ENCODE results near the gene NOD2. TPM values are rescaled to one million over a fixed set of nuclear protein-coding genes. Genes with fewer than 3 reads are reported as not detected.

NOD2 gene
- total RNA-seq, 1 experiment from 2014 or later, result 0.17 TPM

DNA sequence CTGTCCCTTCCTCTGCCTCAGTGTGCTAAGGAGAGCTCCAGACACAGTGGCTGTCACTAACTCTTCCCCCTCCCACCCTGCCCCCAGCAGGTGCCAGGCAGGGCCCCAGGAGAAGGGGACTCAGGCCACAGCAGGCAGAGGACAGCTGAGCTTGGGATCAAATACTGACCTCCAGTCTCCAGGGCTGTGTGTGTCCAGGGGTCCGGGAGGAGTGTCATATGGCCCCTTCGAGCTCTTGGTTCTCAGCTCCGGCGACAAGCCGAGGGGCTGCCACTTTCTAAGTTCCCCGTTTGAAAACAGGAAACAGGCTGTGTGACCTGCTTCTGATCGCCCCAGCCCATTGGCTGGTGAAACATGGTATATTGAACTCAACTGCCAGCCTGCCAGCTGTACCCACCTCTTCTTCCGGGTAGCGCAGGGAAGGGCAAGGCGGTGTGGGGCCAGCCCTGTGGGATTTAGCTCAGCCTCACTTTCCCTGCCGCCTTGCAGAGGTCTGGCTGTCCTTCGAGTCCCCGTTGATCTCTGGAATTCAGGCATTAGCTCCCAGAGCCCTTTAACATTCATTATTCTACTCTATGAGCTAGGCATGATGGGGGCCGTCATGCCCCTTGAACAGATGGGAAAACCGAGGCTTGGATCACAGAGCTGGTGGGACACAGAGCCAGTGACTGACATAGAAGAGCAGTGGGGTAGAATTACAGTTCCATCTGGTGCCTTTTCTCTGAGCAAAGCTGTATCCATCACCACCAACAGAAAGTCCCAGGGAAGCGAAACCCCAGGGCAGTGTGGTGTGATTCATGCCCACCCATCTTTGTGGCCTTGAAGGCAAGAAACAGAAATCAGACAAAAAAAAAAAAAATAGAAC lies 12.2 kb upstream of the NOD2 start, which contains the start of gene SNX20:
SNX20 (minus strand) TSS at position 292 of the 865 bp plus-strand sequence. CDS start 3,786 bp downstream, outside the sequence.
- peaks cover 2% of the 10 kb centered on the region for H3K27me3 Mint-ChIP-seq (ENCODE audit: low read depth)
- no peak within 1 kb of the TSS for H3K27ac ChIP-seq (ENCODE audit: insufficient read length, low read depth, low read length)
- H3K79me2 ChIP-seq (ENCODE audit: insufficient read depth, low read length), result no peaks in the 10 kb centered on the region
- no peak within 1 kb of the TSS for H3K14ac ChIP-seq (ENCODE audit: insufficient read depth, low read length)
- no peaks in the 10 kb centered on the region for H3K27me3 ChIP-seq (ENCODE audit: insufficient read depth, low read length)
- no peak within 1 kb of the TSS for H2AK5ac ChIP-seq (ENCODE audit: insufficient read length, low read length)
- H2BK20ac ChIP-seq (ENCODE audit: low read depth, low read length, poor library complexity, severe bottlenecking), result no peak within 1 kb of the TSS
- H2BK12ac ChIP-seq (ENCODE audit: insufficient read length, low read depth, low read length), result no peak within 1 kb of the TSS
- no peaks in the 10 kb centered on the region for H3K4me1 ChIP-seq (ENCODE audit: insufficient read depth, low read length)
- WGBS (ENCODE audit: extremely low coverage, insufficient read length, low lambda C conversion rate), result no CpG with 5 or more reads among the region's 16 CpGs
- no peak within 1 kb of the TSS for H3K18ac ChIP-seq (ENCODE audit: insufficient read length, low read depth, low read length)
- H3K9ac ChIP-seq (ENCODE audit: extremely low read depth, insufficient read length, low read length), result no peak within 1 kb of the TSS
- H2AFZ ChIP-seq (ENCODE audit: low read length), result no peak within 1 kb of the TSS
- no peak within 1 kb of the TSS for H3T11ph ChIP-seq (ENCODE audit: low read length)
- H3K23ac ChIP-seq (ENCODE audit: insufficient read length, low read depth, low read length), result no peak within 1 kb of the TSS
- H4K5ac ChIP-seq (ENCODE audit: insufficient read length, low read depth, low read length), result no peak within 1 kb of the TSS
- H2BK15ac ChIP-seq (ENCODE audit: low read depth, low read length), result no peak within 1 kb of the TSS
- no peak within 1 kb of the TSS for H3K4ac ChIP-seq (ENCODE audit: low read depth, low read length)
- H3K56ac ChIP-seq (ENCODE audit: insufficient read length, low read depth, low read length), result no peak within 1 kb of the TSS
- DNase-seq, result no peak
- no peak within 1 kb of the TSS for H3K4me3 Mint-ChIP-seq
- H3K9me3 Mint-ChIP-seq, result no peaks in the 10 kb centered on the region
- H4K91ac ChIP-seq (ENCODE audit: insufficient read length, low read depth, low read length), result no peak within 1 kb of the TSS
- H3K36me3 Mint-ChIP-seq (ENCODE audit: insufficient read depth in 1 of 3, low read depth in 3 of 3), result no peaks in the 10 kb centered on the region
- H2BK5ac ChIP-seq (ENCODE audit: insufficient read length, low read length), result no peak within 1 kb of the TSS
- H3K4me1 Mint-ChIP-seq, result no peaks in the 10 kb centered on the region
- no peak within 1 kb of the TSS for H2BK120ac ChIP-seq (ENCODE audit: low read depth, low read length, poor library complexity, severe bottlenecking)
- H3K27ac Mint-ChIP-seq, result no peak within 1 kb of the TSS; a peak in 1 of 7 replicates
- no peak within 1 kb of the TSS for H4K8ac ChIP-seq (replicated peaks; ENCODE audit: insufficient read length, low read depth, low read length)
- H3K4me2 ChIP-seq (ENCODE audit: insufficient read depth, insufficient read length, low read length), result no peak within 1 kb of the TSS
- H4K20me1 ChIP-seq (ENCODE audit: control insufficient read depth, insufficient read depth, insufficient read length), result no peaks in the 10 kb centered on the region
- TF ChIP-seq, protein P1, sequence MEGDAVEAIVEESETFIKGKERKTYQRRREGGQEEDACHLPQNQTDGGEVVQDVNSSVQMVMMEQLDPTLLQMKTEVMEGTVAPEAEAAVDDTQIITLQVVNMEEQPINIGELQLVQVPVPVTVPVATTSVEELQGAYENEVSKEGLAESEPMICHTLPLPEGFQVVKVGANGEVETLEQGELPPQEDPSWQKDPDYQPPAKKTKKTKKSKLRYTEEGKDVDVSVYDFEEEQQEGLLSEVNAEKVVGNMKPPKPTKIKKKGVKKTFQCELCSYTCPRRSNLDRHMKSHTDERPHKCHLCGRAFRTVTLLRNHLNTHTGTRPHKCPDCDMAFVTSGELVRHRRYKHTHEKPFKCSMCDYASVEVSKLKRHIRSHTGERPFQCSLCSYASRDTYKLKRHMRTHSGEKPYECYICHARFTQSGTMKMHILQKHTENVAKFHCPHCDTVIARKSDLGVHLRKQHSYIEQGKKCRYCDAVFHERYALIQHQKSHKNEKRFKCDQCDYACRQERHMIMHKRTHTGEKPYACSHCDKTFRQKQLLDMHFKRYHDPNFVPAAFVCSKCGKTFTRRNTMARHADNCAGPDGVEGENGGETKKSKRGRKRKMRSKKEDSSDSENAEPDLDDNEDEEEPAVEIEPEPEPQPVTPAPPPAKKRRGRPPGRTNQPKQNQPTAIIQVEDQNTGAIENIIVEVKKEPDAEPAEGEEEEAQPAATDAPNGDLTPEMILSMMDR (conservative IDR thresholded peaks at IDR 0.05), result no peak
- no peaks in the 10 kb centered on the region for H3K23me2 ChIP-seq (ENCODE audit: insufficient read length, low read depth, low read length, poor library complexity, severe bottlenecking)
- no peaks in the 10 kb centered on the region for H3K9me3 ChIP-seq (ENCODE audit: control insufficient read depth, low read depth, low read length)
- no peaks in the 10 kb centered on the region for H3K79me1 ChIP-seq (ENCODE audit: insufficient read depth, low read depth, low read length, poor library complexity, severe bottlenecking)

Data from H9 (cell line).